Activated CD4-positive, alpha-beta T cell treated with anti-CD3 and anti-CD28 coated beads, Interleukin-2, amount 50 U/mL, for 16 hours (primary cell): ENCODE data around the gene CCL16.
"Not testable (repeated sequence)": the region's sequence is repeated elsewhere in the genome, so short reads cannot be mapped to it uniquely, and the experiment has no call there.

ENCODE experiments used
- DNase-seq: peaks from one replicate; pipeline ENCODE4 v3.0.0-alpha.2; 2020

CCL16 gene, protein sequence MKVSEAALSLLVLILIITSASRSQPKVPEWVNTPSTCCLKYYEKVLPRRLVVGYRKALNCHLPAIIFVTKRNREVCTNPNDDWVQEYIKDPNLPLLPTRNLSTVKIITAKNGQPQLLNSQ

GRCh38 chr17:35981246-35981645 is at the start of gene CCL16:
Gene CCL16, minus strand, starts transcription at chr17:35981497. Its CDS starts 77 bp downstream, at chr17:35981420.
- no peak for DNase-seq

DNA sequence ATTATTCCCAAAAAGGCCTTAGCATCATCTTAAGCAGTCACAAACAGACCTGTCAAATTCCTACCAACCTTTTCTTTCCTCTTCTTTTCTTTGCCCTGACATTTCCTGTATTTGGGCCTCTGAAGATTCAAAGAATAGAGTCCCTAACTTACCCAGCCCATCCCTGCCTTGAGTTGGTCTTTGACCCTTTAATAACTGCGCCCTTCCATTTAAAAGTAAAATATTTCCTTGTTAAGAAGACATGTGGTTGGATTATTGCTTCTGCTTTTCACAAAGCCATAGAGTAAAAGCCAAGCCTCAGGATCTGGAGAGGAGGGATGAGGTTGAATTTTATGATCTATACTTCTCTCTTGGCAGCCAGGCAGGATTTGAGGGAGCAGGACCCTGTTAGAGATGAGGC is 49.7 kb upstream of the CCL16 start:
- DNase-seq = no peak

- no peak for DNase-seq
These were observed 46.5 kb upstream of the CCL16 start for GRCh38 chr17:36027761-36028160.

DNA sequence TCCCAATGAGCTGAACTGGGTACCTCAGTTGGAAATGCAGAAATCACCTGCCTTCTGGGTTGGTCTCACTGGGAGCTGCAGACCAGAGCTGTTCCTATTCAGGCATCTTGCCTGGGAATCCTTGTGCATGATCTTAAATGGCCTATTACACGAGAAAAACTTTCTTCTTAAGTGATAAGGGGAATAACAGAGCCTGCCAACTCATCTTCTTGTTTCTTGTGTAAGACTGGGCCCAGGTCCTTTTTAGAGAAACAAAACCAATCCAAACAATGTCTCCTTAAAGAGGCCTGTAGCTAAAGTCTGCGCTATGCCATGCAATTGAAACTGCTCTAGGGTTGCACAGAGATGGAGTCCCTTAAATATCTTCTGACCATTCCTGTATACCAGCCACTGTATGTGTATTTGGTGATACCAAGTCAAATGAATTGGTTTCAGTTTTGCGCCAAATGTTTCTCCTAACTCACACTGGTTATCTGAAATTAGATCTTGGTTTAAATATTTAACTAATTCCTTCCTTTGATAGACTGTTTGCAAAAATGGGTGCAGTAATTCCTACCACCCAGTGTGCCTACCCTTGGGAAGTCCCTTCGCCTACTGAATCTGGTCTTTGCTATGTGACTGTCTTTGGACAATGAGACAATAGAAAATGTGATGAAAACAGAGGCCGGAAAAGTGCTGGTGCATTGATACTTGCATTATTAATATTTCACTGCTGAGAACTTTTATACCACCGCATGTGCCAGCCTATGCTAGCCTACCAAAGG is 43.0 kb upstream of the CCL16 start:
- no peak for DNase-seq

- no peak for DNase-seq
These were observed 38.1 kb upstream of the CCL16 start for GRCh38 chr17:36019423-36019822.

DNA sequence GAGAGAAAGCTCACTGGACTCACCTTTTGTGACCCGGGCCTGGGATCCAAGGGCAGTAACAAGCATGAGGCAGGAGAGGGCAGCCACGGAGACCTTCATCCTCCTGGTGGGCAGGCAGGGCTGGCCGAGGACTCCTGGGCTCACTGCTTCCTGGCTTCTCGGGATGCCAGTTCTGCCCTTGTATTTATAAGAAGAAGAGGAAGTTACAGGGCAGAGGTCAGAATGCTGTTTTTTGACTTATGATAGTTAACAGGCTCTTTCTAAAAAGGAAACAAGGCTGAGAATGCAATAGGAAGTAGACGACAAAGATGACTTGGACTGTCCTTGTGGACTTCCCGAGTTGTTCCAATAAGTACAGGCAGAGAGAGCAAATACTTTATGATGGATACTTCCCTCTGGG is 36.5 kb upstream of the CCL16 start, which contains the start of gene CCL23:
Gene CCL23 (minus strand): TSS at position 174 of the 400 bp plus-strand sequence. CDS start 75 bp downstream, at position 99.
- no peak for DNase-seq

- no peak for DNase-seq
These were observed 35.3 kb upstream of the CCL16 start for GRCh38 chr17:36016555-36016954.

DNA sequence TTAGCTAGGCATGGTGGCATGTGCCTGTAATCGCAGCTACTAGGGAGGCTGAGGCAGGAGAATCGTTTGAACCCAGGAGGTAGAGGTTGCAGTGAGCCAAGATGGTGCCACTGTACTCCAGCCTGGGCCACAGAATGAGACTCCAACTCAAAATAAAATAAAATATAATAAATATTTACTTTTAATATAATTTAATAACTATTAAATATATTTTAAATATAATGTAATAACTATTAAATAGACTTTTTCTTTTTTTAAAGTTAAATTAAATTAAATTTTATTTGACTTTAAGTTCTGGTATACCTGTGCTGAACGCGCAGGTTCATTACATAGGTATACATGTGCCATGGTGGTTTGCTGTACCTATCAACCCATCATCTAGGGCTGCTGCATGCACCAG is 34.6 kb upstream of the CCL16 start:
- DNase-seq = not testable (repeated sequence)

- no peak for DNase-seq
These were observed 33.6 kb upstream of the CCL16 start for GRCh38 chr17:36014946-36015345.

DNA sequence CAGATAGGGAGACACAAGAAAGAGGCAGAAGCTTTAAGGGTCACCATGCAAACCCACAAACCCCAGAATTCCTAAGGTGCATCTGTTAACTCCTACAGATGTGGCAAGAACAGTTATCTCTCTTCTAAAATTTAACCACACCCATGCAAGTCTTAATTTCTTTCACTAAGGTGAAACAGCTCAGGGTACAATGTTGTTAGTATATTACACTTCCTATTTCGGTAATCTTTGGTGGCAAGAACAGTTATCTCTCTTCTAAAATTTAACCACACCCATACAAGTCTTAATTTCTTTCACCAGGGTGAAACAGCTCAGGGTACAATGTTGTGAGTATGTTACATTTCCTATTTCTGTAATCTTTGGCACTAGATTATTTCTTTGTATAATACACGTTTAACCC is 29.9 kb upstream of the CCL16 start:
- DNase-seq = no peak

GRCh38 chr17:36008998-36009665 is 27.8 kb upstream of the CCL16 start:
- no peak for DNase-seq

DNA sequence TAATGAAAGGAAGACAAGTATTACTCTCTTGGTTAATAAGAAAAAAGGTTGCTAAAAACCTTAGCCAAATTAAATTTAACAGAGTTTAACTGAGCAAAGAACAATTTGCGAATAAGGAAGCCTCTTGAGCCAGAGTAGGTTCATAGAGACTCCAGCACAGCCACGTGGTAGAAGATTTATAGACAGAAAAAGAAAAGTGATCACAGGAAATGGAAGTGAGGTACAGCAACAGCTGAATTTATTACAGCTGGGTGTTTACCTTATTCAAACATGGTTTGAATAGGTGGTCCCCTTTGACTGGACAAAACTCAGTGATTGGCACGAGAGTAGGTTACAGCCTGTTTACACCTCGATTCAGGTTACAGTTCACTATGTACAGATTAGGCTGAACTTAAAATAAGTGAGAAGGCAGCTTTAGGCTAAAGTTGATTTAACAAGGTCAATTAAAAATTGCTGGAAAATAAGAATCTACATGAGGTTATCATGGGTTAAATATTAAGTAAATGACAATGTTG is 23.4 kb upstream of the CCL16 start:
- DNase-seq = no peak

- no peak for DNase-seq
These were observed 21.3 kb upstream of the CCL16 start for GRCh38 chr17:36002631-36003030.

- DNase-seq = no peak
These were observed 20.7 kb upstream of the CCL16 start for GRCh38 chr17:36001862-36002603.

DNA sequence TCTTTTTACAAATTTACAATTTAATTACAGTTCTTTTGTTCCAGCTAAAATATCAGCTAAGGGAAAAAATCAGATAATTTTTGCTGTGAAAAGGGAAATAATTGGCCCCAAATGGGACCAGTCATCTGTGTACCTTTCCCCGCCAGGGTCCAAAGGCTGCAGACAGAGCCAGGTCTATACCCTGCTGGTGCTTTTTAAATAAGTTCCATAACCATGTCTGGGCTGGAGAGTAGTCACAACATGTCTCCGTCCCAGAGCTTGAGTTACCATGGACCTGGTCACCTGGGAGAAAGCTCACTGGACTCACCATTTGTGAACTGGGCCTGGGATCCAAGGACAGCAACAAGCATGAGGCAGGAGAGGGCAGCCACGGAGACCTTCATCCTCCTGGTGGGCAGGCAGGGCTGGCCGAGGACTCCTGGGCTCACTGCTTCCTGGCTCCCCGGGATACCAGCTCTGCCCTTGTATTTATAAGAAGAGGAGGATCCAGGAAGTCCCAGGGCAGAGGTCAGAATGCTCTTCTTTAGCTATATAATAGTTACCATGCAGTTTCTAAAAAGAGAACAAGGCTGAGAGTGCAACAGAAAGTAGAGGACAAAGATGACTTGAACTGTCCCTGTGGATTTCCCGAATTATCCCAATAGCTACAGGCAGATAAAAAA is 19.9 kb upstream of the CCL16 start, which contains the start of gene CCL15:
Gene CCL15 (minus strand): TSS at position 444 of the 662 bp plus-strand sequence. CDS start 61 bp downstream, at position 383.
- no peak for DNase-seq

DNA sequence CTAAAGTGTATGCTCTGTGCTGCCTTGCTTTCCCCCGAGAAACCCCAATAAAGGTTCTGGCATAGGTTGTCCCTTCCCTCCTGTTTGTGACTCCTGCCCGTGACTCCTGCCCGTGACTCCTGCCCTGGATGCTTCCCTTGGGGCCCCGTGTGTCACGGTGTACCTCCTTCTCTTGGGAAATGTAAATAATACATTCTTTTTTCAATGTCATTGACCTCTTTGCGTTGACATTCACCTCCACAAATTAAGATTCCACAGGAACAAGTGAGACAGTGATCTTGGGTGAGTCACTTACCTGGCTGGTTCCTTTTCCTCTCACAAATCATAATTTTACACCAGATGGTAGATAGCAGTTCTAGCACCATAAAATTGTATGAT is 19.4 kb upstream of the CCL16 start:
- no peak for DNase-seq

- no peak for DNase-seq
These were observed 17.5 kb upstream of the CCL16 start for GRCh38 chr17:35998756-35999155.

- DNase-seq = no peak
These were observed 16.8 kb upstream of the CCL16 start for GRCh38 chr17:35998018-35998545.

DNA sequence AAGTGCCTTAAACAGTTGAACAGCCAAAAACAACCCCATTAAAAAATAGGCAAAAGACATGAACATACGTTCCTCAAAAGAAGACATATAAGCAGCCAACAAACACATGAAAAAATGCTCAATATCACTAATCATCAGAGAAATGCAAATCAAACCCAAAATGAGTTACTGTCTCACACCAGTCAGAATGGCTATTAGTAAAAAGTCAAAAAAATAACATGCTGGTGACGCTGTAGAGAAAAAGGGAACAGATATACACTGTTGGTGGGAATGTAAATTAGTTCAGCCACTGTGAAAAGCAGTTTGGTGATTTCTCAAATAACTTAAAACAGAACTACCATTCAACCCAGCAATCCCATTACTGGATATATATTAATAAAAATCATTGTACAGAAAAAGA is 14.0 kb upstream of the CCL16 start:
- DNase-seq = not testable (repeated sequence)

DNA sequence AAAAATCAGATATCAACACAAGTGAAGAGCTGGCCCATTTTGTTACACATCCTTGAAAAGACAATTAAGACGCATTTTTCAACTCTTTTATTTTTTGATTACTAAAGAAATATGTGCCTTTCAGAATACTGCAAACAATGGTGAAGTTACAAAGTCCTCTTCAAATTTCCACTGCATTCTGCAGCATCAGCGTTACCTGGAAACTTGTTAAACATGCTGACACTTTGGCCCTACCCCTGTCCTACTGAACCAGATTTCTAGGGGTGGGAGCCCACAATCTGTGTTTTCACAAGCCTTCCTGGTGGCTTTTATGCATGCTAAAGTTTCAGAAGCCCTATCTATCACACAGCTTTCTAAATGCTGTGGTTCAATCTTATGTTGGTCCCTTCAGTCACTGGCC is 9.8 kb upstream of the CCL16 start:
- DNase-seq = no peak

DNA sequence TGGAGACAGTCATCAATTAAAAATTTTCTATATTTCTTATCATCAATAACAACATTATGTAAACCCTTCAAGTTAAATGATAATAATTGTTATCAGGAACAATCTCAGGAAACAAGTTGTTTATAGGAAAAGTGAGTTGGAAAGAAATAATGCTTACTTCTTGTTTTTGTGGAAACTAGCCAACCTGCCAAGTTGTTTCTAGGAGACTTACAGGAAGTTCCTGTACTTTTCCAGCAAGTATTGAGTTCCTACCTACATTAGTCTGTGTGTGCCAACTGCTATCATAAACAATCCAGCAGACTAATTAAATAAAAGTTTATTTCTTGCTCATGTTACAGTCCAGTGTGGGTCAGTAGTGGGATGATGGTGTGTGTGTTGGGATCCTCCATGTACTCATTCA is 6.9 kb upstream of the CCL16 start:
- no peak for DNase-seq

DNA sequence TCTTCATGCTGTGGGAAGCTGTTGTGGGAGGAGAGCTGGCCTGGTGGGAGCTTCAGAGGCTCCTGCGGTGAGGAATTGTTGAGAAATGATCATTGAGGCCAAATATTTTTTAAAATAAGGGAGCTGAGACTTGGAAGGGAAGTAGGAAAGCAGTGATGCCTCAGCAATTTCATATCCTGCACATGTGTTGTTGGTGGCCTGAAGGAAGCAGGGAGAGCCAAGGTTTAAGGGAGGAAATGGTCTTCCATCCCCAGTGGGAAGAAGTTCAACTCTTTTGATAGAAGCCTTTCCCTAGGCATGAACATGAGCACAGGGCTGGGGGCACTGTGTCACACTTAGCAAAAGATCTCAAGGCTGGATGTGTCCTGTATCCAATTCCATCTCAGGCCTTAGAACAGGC is 5.3 kb upstream of the CCL16 start, which contains the start of gene CCL14:
Gene CCL14 (minus strand): TSS at position 87 of the 400 bp plus-strand sequence. CDS start 80 bp downstream, at position 7.
- DNase-seq = no peak
